OCI-LY3 (cell line): ENCODE data around the gene GRID2.

Experiments used
- H2AFZ ChIP-seq: fragments of 200-600, 300-600 bp; shearing (Covaris generic); 2 replicates; pipeline ENCODE4 v1.6.0; 2014; ENCODE audit warnings: antibody characterized with exemption, low read depth, low read length
- H3K27ac ChIP-seq: fragments of 200-600, 300-600 bp; sonication (generic); 2 replicates; pipeline ENCODE4 v1.5.1; 2014; ENCODE audit warnings: mild to moderate bottlenecking, low read length, moderate library complexity, mixed read lengths
- H3K27me3 ChIP-seq: fragments of 200-600, 300-600 bp; sonication (generic); 2 replicates; pipeline ENCODE4 v1.6.1; 2014; ENCODE audit warnings: low read depth, low read length, mixed read lengths
- H3K36me3 ChIP-seq: fragments of 200-600, 300-600 bp; sonication (generic); replicated peaks from 2 replicates; pipeline ENCODE3; 2014; ENCODE audit warnings: low read depth, low read length, mixed read lengths
- H3K4me1 ChIP-seq: fragments of 300-600, 200-600 bp; sonication (generic); 2 replicates; pipeline ENCODE4 v1.6.1; 2014; ENCODE audit warnings: low read length, mixed read lengths
- H3K4me2 ChIP-seq: fragments of 200-600, 300-600 bp; sonication (generic); 2 replicates; pipeline ENCODE4 v1.6.1; 2014; ENCODE audit warnings: low read length, mixed read lengths
- H3K4me3 ChIP-seq: fragments of 300-600, 200-600 bp; sonication (generic); 2 replicates; pipeline ENCODE4 v1.5.1; 2014; ENCODE audit warnings: antibody characterized with exemption, mild to moderate bottlenecking, low read length, moderate library complexity
- H3K79me2 ChIP-seq: fragments of 300-600, 200-600 bp; shearing (Covaris generic); 2 replicates; pipeline ENCODE4 v1.6.1; 2014; ENCODE audit warnings: mild to moderate bottlenecking, low read length, mixed read lengths
- H3K9ac ChIP-seq: fragments of 300-600, 200-600 bp; shearing (Covaris generic); 2 replicates; pipeline ENCODE4 v1.6.0; 2014; ENCODE audit warnings: mild to moderate bottlenecking, low read length, moderate library complexity
- H3K9me3 ChIP-seq: fragments of 200-600, 300-600 bp; shearing (Covaris generic); 2 replicates; pipeline ENCODE4 v1.6.1; 2014; ENCODE audit warnings: low read length, mixed read lengths; ENCODE audit not compliant: insufficient read depth
- H4K20me1 ChIP-seq: fragments of 200-600, 300-600 bp; sonication (generic); 2 replicates; pipeline ENCODE4 v1.6.1; 2016; ENCODE audit warnings: low read length, mixed read lengths; ENCODE audit not compliant: insufficient read depth
- CTCF ChIP-seq: fragments of 200-600, 300-600 bp; sonication (generic); IDR thresholded peaks from 2 replicates; pipeline ENCODE4 v1.5.1; 2014; ENCODE audit warnings: antibody characterized with exemption, low read length, low read depth
- EZH2phosphoT487 ChIP-seq: fragments of 200-600 bp; shearing (Covaris generic); IDR thresholded peaks from 2 replicates; pipeline ENCODE4 v1.6.1; 2018; ENCODE audit warnings: antibody characterized with exemption, mixed run types, low read depth

GRID2 gene

DNA sequence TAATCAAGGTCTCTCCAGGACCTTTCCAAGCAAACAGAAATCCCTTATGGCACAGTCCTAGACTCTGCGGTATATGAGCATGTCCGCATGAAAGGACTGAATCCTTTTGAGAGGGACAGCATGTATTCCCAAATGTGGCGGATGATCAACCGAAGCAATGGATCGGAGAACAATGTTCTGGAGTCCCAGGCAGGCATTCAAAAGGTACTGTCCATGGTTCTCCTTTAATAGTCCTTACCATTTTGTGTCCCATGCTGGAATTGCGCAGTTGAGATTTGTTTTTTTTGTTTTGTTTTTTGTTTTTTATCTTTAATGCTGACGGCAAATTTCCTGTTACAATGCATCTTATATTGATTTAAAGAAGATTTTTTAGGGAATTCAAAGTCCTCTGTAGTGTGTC lies 1211.4 kb downstream of the GRID2 start:
- Histone ChIP-seq H2AFZ (no peak overlapping the region), H3K36me3 (no peaks in the 10 kb centered on the region), H3K4me3 (no peak overlapping the region), H3K79me2 (no peaks in the 10 kb centered on the region), H3K9ac (no peak overlapping the region), H3K27ac (no peak overlapping the region), H3K27me3 (no peaks in the 10 kb centered on the region), H4K20me1 (no peaks in the 10 kb centered on the region), H3K4me2 (no peak overlapping the region), H3K9me3 (no peaks in the 10 kb centered on the region), H3K4me1 (no peaks in the 10 kb centered on the region)
- no peak for TF ChIP-seq EZH2phosphoT487
- no peak for TF ChIP-seq CTCF

DNA sequence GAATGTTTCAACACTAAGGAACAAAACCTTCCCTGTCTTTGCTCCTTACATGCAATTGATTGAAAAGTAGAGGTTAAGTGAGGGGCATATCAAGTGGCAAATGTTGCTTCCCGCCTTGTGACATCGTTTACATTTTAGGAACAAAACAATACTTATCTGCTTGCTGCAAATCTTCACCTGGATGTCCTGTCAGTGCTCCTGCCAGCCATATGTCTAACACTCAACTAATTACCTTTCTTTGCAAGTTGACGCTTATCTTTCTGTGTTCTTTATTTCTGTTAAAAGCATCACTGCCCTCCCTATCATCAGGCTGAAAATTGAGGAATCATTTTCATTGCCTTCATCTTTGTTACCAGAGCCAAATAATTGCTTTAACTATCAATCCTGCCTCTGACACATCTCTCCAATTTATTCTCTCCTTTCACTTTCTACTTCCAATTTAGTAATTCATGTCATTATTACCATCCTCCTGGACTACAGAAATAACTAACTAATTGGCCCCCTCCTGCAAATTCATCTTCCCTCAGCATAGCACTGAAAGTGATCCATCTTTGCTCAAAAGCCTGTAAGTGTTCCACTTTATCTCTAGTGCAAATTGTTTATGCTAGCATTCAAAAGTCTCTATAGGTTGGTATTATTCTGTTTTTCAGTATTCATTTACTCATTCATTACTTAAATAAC lies 1226.1 kb downstream of the GRID2 start:
- H3K27ac ChIP-seq, result no peak overlapping the region
- H2AFZ ChIP-seq, result no peak overlapping the region
- H3K4me3 ChIP-seq, result no peak overlapping the region
- no peaks in the 10 kb centered on the region for H3K36me3 ChIP-seq
- no peaks in the 10 kb centered on the region for H4K20me1 ChIP-seq
- H3K4me1 ChIP-seq, result no peaks in the 10 kb centered on the region
- no peak overlapping the region for H3K4me2 ChIP-seq
- no peak for TF ChIP-seq EZH2phosphoT487
- TF ChIP-seq CTCF, result no peak
- H3K27me3 ChIP-seq, result no peaks in the 10 kb centered on the region
- H3K9ac ChIP-seq, result no peak overlapping the region
- no peaks in the 10 kb centered on the region for H3K79me2 ChIP-seq
- H3K9me3 ChIP-seq, result no peaks in the 10 kb centered on the region

DNA sequence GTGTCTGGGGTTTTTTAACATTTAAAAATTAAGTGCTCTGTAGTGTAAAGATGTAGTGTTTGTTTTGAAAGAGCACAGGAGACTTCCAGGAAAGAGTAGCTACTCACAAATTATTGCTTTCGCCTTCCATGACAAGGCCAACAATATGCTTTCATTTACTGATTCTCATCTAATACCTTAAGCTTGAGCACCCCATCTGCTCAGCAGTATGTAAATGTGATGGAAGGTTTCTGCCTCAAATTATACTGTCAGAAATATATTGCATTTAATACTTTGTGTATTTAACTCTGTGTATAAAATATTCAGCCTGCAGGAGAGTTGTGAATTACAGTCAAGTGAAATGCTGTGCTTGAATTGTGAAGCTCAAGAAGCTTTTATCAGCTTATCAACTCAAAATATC lies 1228.5 kb downstream of the GRID2 start:
- Histone ChIP-seq H2AFZ (no peak overlapping the region), H3K36me3 (no peaks in the 10 kb centered on the region), H3K4me3 (no peak overlapping the region), H3K9ac (no peak overlapping the region), H3K79me2 (no peaks in the 10 kb centered on the region), H3K4me1 (no peaks in the 10 kb centered on the region), H3K27ac (no peak overlapping the region), H3K9me3 (no peaks in the 10 kb centered on the region), H3K27me3 (no peaks in the 10 kb centered on the region), H4K20me1 (no peaks in the 10 kb centered on the region), H3K4me2 (no peak overlapping the region)
- no peak for TF ChIP-seq EZH2phosphoT487
- TF ChIP-seq CTCF, result no peak

DNA sequence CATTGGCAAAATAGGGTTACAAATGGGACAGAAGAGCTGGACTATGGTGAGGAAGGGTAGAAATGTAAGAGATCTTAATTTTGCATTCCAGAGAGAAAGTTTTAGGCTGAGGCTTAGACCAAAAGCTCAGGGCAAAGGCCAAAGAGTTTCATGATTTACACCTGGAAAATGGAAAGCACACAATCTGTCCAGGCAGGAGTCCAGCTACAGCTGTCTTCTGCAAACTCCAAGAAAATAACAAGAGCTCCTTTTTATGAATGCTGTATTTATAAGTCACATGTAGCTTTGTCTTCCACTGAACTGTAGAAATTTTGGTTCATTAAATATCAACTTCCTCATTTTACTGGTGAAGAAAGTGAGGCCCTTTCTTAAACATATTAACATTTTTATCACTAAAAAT lies 1236.8 kb downstream of the GRID2 start:
- Histone ChIP-seq H4K20me1 (no peaks in the 10 kb centered on the region), H3K27ac (no peak overlapping the region), H2AFZ (no peak overlapping the region), H3K9me3 (no peaks in the 10 kb centered on the region), H3K4me2 (no peak overlapping the region), H3K4me1 (no peaks in the 10 kb centered on the region), H3K4me3 (no peak overlapping the region), H3K79me2 (no peaks in the 10 kb centered on the region), H3K27me3 (no peaks in the 10 kb centered on the region), H3K9ac (no peak overlapping the region), H3K36me3 (no peaks in the 10 kb centered on the region)
- no peak for TF ChIP-seq CTCF
- no peak for TF ChIP-seq EZH2phosphoT487
